Spinal cord (tissue), 4 donors: Measurements from ENCODE around the gene COQ4. TPM values are rescaled to one million over a fixed set of nuclear protein-coding genes. Genes with fewer than 3 reads are reported as not detected.

Experiments used
- polyA plus RNA-seq, 2 donors: library from polyadenylated mRNA; unstranded; fragments of 120-200 nt; gene quantifications; one replicate each; pipeline ENCODE4 v1.2.1, GENCODE V29; 2013; ENCODE audit not compliant: insufficient read length in 2 of 2
- total RNA-seq, 2 donors: library from RNA; depleted of rRNA in 1 of 2; stranded (reverse); fragments of 120-200 nt in 1 of 2; fragments of >200 nt in 1 of 2; gene quantifications; one replicate each; pipeline versions ENCODE4 v1.2.3 to v1.2.4, GENCODE V29; 2013 to 2014

COQ4 gene
- total and polyA plus RNA-seq, 4 donors, result 20.6 to 94.9 (median 66.7) TPM

Other genes with a start within 250 kb of the COQ4 start
- gene PTGES2, start 195.1 kb upstream of the COQ4 start, total RNA-seq, result 10 to 100 TPM; 39.1 to 47.4 TPM
- 10 to 100 TPM; 78.4 to 88.9 TPM for gene PTGES2, start 195.1 kb upstream of the COQ4 start, polyA plus RNA-seq
- 10 to 100 TPM in 1 of 2 donors, under 1 TPM in 1; 0.28 to 14.1 TPM for gene LCN2, start 173.4 kb upstream of the COQ4 start, total RNA-seq
- gene LCN2, start 173.4 kb upstream of the COQ4 start, polyA plus RNA-seq, result under 1 TPM in 1 of 2 donors, not detected in 1; 0.29 TPM
- gene BBLN, start 162.6 kb upstream of the COQ4 start, total RNA-seq, result 100 to 1,000 TPM in 1 of 2 donors, 10 to 100 TPM in 1; 35.6 to 144 TPM
- 100 to 1,000 TPM; 203 to 210 TPM for gene BBLN, start 162.6 kb upstream of the COQ4 start, polyA plus RNA-seq
- 10 to 100 TPM; 18.5 to 47.8 TPM for gene CIZ1, start 131.3 kb upstream of the COQ4 start, total RNA-seq
- 100 to 1,000 TPM; 134 to 157 TPM for gene CIZ1, start 131.3 kb upstream of the COQ4 start, polyA plus RNA-seq
- 100 to 1,000 TPM in 1 of 2 donors, 10 to 100 TPM in 1; 44.6 to 181 TPM for gene DNM1, start 119.5 kb upstream of the COQ4 start, total RNA-seq
- 100 to 1,000 TPM; 265 to 410 TPM for gene DNM1, start 119.5 kb upstream of the COQ4 start, polyA plus RNA-seq
- 10 to 100 TPM; 70.6 to 95.8 TPM for gene GOLGA2, start 46.8 kb upstream of the COQ4 start, total RNA-seq
- gene GOLGA2, start 46.8 kb upstream of the COQ4 start, polyA plus RNA-seq, result 100 to 1,000 TPM in 1 of 2 donors, 10 to 100 TPM in 1; 76.2 to 119 TPM
- gene SWI5, start 46.6 kb upstream of the COQ4 start, total RNA-seq, result 10 to 100 TPM; 14.1 to 41.2 TPM
- 10 to 100 TPM; 22.6 to 27.5 TPM for gene SWI5, start 46.6 kb upstream of the COQ4 start, polyA plus RNA-seq
- 10 to 100 TPM; 20.5 to 34.8 TPM for gene TRUB2, start 392 bp upstream of the COQ4 start, total RNA-seq
- 10 to 100 TPM; 44.7 to 46.3 TPM for gene TRUB2, start 392 bp upstream of the COQ4 start, polyA plus RNA-seq
- gene SLC27A4, start 17.7 kb downstream of the COQ4 start, total RNA-seq, result 10 to 100 TPM; 23.1 to 36.3 TPM
- gene SLC27A4, start 17.7 kb downstream of the COQ4 start, polyA plus RNA-seq, result 10 to 100 TPM; 53.7 to 56.8 TPM
- gene URM1, start 48.5 kb downstream of the COQ4 start, total RNA-seq, result 10 to 100 TPM; 28.4 to 47.2 TPM
- 10 to 100 TPM; 79.4 to 80.6 TPM for gene URM1, start 48.5 kb downstream of the COQ4 start, polyA plus RNA-seq
- gene CERCAM, start 98.0 kb downstream of the COQ4 start, total RNA-seq, result 10 to 100 TPM; 27.5 to 32.5 TPM
- gene CERCAM, start 98.0 kb downstream of the COQ4 start, polyA plus RNA-seq, result 10 to 100 TPM; 48.6 to 74.1 TPM
- gene ODF2, start 133.2 kb downstream of the COQ4 start, total RNA-seq, result 10 to 100 TPM; 21.2 to 56.3 TPM
- gene ODF2, start 133.2 kb downstream of the COQ4 start, polyA plus RNA-seq, result 10 to 100 TPM; 44.1 to 67.8 TPM
- gene GLE1, start 181.9 kb downstream of the COQ4 start, total RNA-seq, result 10 to 100 TPM; 14.8 to 27.8 TPM
- gene GLE1, start 181.9 kb downstream of the COQ4 start, polyA plus RNA-seq, result 10 to 100 TPM; 20.8 to 21.1 TPM
- 100 to 1,000 TPM; 523 to 740 TPM for gene SPTAN1, start 229.7 kb downstream of the COQ4 start, total RNA-seq
- 1,000 to 10,000 TPM; 1,013 to 1,193 TPM for gene SPTAN1, start 229.7 kb downstream of the COQ4 start, polyA plus RNA-seq